DMS53 treated with DMSO at 0.1 percent for 48 hours (cell line): ENCODE data around the gene PLCB1.
"Not testable (repeated sequence)": the region's sequence is repeated elsewhere in the genome, so short reads cannot be mapped to it uniquely, and the experiment has no call there.

ENCODE experiments used
- DNase-seq: peaks from one replicate; lab custom pipeline; 2025; ENCODE audit not compliant: unreplicated experiment; lab: John Stamatoyannopoulos, UW

Gene PLCB1

DNA sequence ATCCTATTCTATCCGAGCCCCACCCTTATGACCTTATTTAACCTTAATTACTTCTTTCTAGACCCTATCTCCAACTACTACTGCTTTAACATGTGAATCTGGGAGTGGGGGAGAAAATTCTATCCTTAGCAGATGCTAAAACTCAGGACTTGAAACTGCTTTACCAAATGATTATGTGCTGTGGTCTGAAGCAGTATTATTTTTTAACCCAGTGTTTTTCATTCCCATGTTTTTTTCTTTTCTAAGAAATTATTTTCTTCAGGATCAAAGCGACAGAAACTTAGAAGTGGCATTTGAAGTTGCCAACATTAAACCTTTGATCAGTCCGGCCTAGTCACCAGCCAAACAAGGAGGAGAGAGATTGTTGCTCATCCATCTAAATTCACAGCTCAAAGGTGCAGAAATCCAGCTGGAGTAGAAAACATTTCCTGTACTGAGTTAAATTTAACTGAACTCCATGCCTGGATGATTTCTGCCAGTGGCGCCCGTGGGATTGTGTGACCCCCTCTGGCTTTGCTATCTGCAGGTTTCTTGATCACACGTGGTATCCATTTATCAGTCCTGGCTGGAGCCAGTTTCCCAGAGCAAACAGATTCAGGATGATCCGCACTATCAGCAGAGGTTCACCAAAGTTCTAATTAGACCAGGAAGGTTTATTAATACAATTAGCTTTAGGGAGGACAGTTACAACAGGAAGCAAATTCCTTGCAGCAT lies 300.5 kb downstream of the PLCB1 start:
- DNase-seq: no peak

GRCh38 chr20:8433291-8433690 lies 301.2 kb downstream of the PLCB1 start:
- no peak for DNase-seq

DNA sequence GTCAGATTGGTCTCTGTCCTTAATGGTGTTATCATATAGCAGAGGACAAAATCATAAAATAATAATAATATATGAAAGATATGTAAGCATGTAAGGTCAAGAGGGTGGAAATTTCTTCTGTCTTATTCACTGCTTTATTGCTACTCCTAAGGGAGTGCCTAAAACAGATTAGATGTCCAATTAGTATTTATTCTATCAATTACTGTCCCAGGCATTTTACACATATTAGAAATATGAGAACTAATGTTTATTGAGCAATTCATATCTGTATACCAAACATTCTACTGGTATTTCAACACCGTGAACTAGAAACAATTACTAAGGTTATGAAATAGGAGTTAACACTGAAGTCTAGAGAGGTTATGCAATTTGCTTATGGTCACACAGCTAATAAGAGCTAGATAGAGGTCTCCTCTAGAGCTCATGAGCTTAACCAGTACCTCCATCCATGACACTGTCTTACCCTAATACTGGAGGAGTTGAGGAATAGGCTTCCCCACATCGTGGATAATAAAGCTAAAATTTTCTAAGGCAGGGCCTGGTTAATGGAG lies 302.3 kb downstream of the PLCB1 start:
- no peak for DNase-seq

- DNase-seq: no peak
Measured at GRCh38 chr20:8435285-8436035, 303.4 kb downstream of the PLCB1 start.

GRCh38 chr20:8436938-8437337 lies 304.9 kb downstream of the PLCB1 start:
- not testable (repeated sequence) for DNase-seq

DNA sequence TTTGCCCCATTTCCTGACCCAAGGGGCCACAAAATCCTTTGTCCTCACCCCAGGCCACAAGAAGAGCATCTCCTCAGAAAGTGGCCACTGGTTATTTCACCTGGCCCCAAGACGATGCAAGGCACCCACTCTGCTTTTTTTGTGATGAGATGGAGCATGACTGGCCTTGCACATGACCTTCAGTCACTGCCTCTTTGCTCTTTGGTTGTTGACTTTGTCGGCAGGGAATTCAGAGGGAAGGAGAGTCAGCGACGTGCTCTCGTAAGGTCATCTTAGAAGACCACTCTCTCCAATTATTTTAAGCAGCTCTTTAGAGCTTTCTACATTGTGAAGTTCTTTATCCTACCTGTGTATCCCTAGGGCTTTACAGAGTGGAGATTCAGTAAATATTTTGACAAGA lies 306.7 kb downstream of the PLCB1 start:
- DNase-seq: no peak

- DNase-seq: no peak
Measured at GRCh38 chr20:8443464-8444072, 311.5 kb downstream of the PLCB1 start.

DNA sequence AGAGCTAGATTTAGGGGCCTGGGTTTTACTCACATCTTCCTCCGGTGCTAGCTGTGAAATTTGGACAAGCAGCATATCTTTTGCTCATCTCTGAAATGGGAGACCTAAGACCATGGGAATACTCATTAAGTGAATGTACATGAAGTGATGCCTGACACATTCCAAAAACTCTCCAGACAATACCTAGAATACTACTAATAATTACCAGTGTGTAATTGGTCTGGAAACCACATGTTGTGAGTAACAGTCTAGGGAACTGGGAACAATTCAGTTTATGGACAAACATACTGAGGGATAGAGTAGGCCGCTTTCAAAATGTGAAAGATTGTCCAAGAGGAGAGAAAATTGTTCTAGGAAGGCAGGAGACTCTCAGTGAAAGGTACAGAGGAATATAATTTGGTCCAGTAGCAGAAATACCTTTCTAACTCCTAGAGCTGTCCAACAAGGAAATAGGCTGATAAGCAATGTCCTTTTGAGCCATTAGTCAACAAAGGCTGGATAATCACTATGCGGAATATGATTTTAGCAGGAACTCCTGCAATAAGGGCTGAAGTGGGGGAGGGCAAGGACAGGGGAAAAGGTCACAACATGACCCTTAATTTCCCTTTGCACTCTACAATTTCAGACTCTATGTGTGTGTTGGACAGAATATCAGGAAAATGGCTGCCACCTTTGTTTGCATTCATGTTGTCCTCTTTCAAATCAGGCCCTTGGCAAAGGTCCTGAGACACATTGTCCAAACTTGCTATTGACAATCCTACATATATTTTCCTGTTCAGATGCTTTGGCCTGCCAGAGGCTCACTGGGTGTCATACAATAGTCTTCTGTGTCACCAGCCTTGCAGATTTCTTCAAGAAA lies 315.4 kb downstream of the PLCB1 start:
- no peak for DNase-seq

DNA sequence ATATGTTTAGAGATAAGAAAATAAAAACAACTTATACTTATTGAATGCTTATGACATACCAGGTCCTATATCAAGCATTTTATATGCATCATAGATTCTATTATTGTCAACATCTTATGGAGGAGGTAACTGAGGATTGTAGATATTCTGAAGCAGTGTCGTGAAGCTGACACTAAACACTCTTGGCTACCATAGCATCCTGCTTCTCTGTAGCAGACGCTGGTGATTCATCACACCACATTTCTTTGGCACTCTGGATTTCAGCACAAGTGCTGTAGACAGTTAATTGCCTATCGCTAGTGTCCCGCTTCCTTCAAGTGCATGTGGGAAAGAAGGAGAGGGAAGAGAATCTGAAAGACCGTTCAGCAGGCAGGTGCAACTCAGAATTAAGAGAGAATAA lies 317.1 kb downstream of the PLCB1 start:
- DNase-seq: no peak

DNA sequence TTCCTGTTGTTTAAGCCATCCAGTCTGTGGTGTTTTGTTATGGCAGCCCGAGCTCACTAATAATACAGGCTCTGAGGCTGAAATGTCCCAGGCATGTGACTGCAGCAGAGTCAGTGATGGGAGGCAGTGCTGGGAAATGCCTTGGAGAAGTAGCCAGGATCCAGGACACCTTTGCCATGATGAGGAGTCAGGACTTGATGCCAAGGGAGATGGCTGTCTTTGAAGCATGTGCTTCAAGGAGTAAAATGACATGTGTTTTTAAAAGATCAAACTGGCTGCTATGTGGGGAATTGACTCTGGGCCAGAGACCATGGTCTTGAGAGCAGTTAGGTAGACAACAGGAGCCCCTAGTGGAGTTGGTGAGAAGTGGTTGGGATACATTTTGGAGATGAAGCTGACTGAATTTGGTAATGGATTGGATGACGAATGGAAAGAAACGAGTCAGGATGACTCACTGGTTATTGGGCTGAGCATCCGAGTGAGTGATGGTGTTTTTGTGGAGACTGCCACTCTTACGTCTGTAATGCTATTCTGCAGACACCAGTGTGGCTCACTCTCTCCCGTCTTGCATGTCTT lies 322.2 kb downstream of the PLCB1 start:
- no peak for DNase-seq

GRCh38 chr20:8456765-8457164 lies 324.7 kb downstream of the PLCB1 start:
- no peak for DNase-seq

GRCh38 chr20:8457978-8458377 lies 325.9 kb downstream of the PLCB1 start:
- DNase-seq: no peak

- DNase-seq: no peak
Measured at GRCh38 chr20:8461186-8461585, 329.1 kb downstream of the PLCB1 start.

- DNase-seq: no peak
Measured at GRCh38 chr20:8464368-8464767, 332.3 kb downstream of the PLCB1 start.

DNA sequence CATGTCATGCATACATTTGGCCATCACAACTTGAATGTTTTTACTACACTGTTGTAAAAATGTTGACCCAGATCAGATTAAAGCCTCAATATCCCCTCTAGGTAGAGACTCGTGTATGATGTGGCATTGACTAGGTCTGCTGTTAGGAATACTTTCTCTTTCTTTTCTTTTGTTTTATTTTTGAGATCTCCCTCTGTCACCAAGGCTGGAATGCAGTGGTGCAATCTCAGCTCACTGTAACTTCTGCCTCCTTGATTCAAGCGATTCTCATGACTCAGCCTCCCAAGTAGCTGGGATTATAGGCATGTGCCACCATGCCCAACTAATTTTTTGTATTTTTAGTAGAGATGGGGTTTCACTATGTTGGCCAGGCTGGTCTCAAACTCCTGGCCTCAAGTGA lies 334.7 kb downstream of the PLCB1 start:
- not testable (repeated sequence) for DNase-seq

DNA sequence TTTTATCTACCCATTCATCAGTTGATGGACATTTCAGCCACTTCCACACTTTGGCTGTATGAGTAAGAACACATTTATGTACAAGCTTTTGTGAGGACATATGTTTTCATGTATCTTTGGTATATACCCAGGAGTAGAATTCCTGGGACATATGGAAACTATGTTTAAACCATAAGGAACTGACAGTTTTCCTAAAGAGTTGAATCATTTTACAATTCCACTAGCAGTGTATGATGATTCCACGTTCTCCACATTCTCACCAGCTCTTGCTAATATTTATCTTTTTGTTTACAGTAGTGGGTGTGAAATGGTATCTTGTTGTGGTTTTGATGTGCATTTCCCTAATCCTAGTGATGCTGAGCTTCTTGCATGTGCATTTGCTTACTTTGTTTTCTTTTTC lies 338.1 kb downstream of the PLCB1 start:
- no peak for DNase-seq

DNA sequence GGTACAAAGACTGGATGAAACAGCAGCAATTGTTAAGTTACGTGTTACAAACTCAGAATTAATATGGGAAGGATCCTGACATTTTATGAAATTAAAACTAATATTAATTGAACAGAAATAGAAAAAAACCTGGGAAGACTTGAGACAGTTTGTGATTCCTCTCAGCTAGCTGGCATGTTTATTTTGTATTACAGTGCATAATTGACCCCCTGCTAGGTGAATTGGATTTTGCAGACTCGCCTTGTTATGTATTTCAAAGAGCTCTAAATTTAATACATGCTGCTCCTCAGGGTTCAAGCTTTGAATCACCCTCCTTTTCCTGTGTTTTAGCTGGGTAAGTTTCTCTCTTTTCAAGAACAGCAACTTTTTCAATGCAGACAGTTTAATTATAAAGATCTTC lies 339.4 kb downstream of the PLCB1 start:
- DNase-seq: no peak

GRCh38 chr20:8473459-8473858 lies 341.4 kb downstream of the PLCB1 start:
- no peak for DNase-seq

GRCh38 chr20:8474027-8474668 lies 342.1 kb downstream of the PLCB1 start:
- DNase-seq: no peak

- no peak for DNase-seq
Measured at GRCh38 chr20:8476021-8476420, 344.0 kb downstream of the PLCB1 start.
